Activated CD4-positive, alpha-beta T cell treated with anti-CD3 and anti-CD28 coated beads, Interleukin-2, amount 50 U/mL, for 16 hours (primary cell): ENCODE measurements around the gene ZCCHC14.

Experiments
- DNase-seq: peaks from one replicate; pipeline ENCODE4 v3.0.0-alpha.2; 2020

ZCCHC14 gene

GRCh38 chr16:87492721-87493607, at the start of gene ZCCHC14:
Gene ZCCHC14, minus strand, starts transcription at chr16:87493024. Its CDS starts 786 bp downstream, at chr16:87492238.
- peak; percentile 98 for DNase-seq

- no peak for DNase-seq
Measured at GRCh38 chr16:87541872-87542234, 49.0 kb upstream of the ZCCHC14 start.

GRCh38 chr16:87541147-87541871, 48.5 kb upstream of the ZCCHC14 start:
- DNase-seq = no peak

GRCh38 chr16:87540897-87541146, 48.0 kb upstream of the ZCCHC14 start:
- no peak for DNase-seq

GRCh38 chr16:87540072-87540896, 47.5 kb upstream of the ZCCHC14 start:
- no peak for DNase-seq

- DNase-seq = no peak
Measured at GRCh38 chr16:87539113-87539512, 46.3 kb upstream of the ZCCHC14 start.

- DNase-seq = no peak
Measured at GRCh38 chr16:87538594-87538993, 45.8 kb upstream of the ZCCHC14 start.

GRCh38 chr16:87538160-87538559, 45.3 kb upstream of the ZCCHC14 start:
- DNase-seq = no peak

GRCh38 chr16:87536795-87537142, 43.9 kb upstream of the ZCCHC14 start:
- DNase-seq = no peak

- DNase-seq = no peak
Measured at GRCh38 chr16:87535855-87536794, 43.3 kb upstream of the ZCCHC14 start.

- DNase-seq = no peak
Measured at GRCh38 chr16:87535457-87535854, 42.6 kb upstream of the ZCCHC14 start.

- no peak for DNase-seq
Measured at GRCh38 chr16:87534751-87535150, 41.9 kb upstream of the ZCCHC14 start.

- DNase-seq = no peak
Measured at GRCh38 chr16:87534030-87534653, 41.3 kb upstream of the ZCCHC14 start.

- no peak for DNase-seq
Measured at GRCh38 chr16:87533061-87533460, 40.2 kb upstream of the ZCCHC14 start.

- no peak for DNase-seq
Measured at GRCh38 chr16:87531418-87531817, 38.6 kb upstream of the ZCCHC14 start.

GRCh38 chr16:87528690-87529579, 36.1 kb upstream of the ZCCHC14 start:
- no peak for DNase-seq

GRCh38 chr16:87527055-87527724, 34.4 kb upstream of the ZCCHC14 start:
- no peak for DNase-seq

GRCh38 chr16:87526238-87526947, 33.6 kb upstream of the ZCCHC14 start:
- no peak for DNase-seq

- no peak for DNase-seq
Measured at GRCh38 chr16:87525352-87525751, 32.5 kb upstream of the ZCCHC14 start.

- no peak for DNase-seq
Measured at GRCh38 chr16:87524407-87524806, 31.6 kb upstream of the ZCCHC14 start.
